ENCODE measurements around the gene ARHGAP27.

DNA sequence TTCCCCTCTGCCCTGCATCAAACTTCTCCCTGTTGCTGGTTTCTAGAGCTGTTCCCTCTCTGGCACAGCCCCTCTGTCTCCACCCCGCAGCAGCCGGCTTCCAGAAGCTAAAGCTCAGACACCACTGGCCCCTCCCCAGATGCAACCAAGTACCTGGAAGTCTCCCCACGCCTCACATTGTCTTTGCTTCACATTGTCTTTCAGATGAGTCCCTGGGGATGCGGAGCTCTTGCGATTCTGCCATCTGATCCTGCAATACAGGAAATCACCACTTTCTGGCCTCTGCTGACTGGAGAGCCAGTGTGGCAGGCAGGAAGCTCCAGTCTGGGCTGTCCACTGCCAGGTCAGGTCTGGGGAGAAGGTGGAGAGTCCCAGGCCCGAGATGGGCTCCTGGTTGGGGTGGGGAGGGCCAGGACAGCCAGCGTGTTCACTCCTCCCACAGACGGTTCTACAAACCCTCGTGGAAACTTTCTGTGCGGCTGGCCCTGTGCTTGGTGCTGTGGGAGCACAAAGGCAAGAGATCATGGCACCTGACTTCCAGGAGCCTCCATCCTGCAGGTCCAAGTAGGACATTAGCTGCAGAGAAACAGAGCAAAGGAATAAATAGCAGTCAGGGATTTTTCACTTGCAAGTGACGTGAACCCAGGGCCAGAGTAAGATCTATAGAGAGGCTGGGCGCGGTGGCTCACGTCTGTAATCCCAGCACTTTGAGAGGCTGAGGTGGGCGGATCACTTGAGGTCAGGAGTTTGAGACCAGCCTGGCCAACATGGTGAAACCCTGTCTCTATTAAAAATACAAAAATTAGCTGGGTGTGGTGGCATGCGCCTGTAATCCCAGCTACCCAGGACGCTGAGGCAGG, 67.9 kb downstream of the ARHGAP27 start:
- no peak for TF ChIP-seq POLR2AphosphoS5 (IDR thresholded peaks at IDR 0.05; ENCODE audit: borderline replicate concordance, low read depth, low read length)
- no peak for TF ChIP-seq EZH2 (IDR thresholded peaks at IDR 0.05)

Data from SK-N-MC (cell line).